ENCODE measurements around the gene MTMR8.
"Not testable (repeated sequence)": the region's sequence is repeated elsewhere in the genome, so short reads cannot be mapped to it uniquely, and the experiment has no call there.

MTMR8 gene

DNA sequence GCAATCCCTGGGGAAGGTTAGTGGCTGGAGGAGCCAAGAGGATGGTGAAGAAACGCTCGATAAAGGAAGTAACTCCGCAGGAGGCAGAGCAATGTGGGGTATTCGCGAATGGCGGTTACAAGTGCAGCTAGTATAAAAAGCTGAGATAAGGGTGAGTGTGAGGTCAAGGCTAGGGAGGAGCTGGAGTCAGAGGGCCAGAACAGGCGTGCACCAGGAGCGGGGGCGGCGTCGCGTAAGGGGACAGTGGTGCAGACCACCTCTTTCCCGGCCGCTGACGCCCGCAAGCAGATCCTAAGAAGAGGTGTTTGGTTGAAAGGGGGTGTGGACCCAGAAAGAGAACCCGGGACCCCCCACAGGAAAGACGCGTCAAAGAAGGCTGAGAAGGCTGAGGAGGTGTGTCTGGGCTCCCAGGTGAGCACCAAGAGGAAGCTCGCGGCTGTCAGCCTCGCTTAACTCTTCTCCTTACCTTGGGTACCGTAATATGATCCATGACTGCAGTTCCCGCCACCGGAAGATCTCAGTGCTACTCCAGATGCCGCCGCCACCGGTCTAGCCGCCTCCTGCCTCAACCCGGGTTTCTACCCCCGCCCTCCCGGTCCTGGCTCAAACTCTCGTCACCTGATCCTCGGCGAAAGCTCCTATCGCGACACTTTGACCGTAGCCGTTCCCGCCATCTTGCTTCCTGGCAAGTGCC, at the start of gene MTMR8:
MTMR8 (minus strand) TSS at position 579 of the 694 bp plus-strand sequence; CDS start at position 490, 89 bp downstream.
- no peaks in the 10 kb centered on the region for H3K36me3 ChIP-seq (ENCODE audit: control insufficient read depth, insufficient read depth, low read length, severe bottlenecking)
- H3K4me3 ChIP-seq (ENCODE audit: low read length): peak within 1 kb of the TSS; percentile 75
- H3K27me3 ChIP-seq (replicated peaks; ENCODE audit: control insufficient read depth, insufficient read depth, low read length): no peaks in the 10 kb centered on the region
- no peak for DNase-seq (ENCODE audit: low read depth)
- H3K4me1 ChIP-seq (ENCODE audit: control insufficient read depth, insufficient read depth, low read length): no peaks in the 10 kb centered on the region
- H3K9me3 ChIP-seq (ENCODE audit: control insufficient read depth, low read length): peaks cover 10% of the 10 kb centered on the region
- peak within 1 kb of the TSS; percentile 43 for H3K9ac ChIP-seq (ENCODE audit: low read length)

DNA sequence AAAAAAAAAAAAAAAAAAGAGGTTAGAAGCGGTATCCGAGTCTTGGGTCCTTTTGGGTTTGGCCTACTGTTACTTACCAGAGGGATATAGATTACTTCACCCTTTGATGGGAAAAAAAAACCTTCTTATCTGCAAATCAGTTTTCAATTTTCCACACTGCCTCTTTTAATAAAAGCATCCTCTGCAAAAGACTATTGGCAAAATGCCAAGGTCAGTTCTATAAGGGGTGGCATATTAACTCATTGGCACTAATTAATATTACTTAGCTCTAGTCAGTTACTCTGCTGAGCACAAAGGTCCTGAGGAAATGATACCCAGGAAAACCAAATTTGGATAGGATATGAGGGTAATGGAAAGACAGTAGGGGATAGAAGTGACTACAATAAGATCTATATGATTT, 44.3 kb upstream of the MTMR8 start:
- Histone ChIP-seq H3K36me3 (ENCODE audit: control insufficient read depth, insufficient read depth, low read length, severe bottlenecking) (no peaks in the 10 kb centered on the region), H3K4me3 (ENCODE audit: low read length) (no peak overlapping the region), H3K4me1 (ENCODE audit: control insufficient read depth, insufficient read depth, low read length) (no peaks in the 10 kb centered on the region), H3K27me3 (replicated peaks; ENCODE audit: control insufficient read depth, insufficient read depth, low read length) (no peaks in the 10 kb centered on the region), H3K9ac (ENCODE audit: low read length) (no peak overlapping the region), H3K9me3 (ENCODE audit: control insufficient read depth, low read length) (peaks cover 24% of the 10 kb centered on the region)
- DNase-seq (ENCODE audit: low read depth): no peak

DNA sequence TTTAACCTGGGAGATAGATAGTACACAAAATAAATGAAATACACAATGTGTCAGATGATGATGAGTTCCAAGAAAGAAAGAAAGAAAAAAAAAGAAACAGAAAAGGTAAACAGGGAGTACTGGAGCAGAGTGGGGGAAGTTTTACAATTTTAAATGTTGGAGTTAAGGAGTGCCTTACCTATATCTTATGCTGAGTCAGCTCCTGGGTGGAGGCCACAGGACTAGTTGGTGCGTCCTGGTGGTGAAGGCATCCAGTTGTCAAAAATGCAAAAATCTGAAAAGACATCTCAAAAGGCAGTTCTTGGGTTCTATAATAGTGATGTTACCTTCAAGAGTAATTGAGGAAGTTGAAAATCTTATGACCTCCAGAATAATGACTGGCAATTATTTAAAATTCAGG, 42.4 kb upstream of the MTMR8 start:
- Histone ChIP-seq H3K27me3 (replicated peaks; ENCODE audit: control insufficient read depth, insufficient read depth, low read length) (peaks cover 2% of the 10 kb centered on the region), H3K9me3 (ENCODE audit: control insufficient read depth, low read length) (peaks cover 9% of the 10 kb centered on the region), H3K4me1 (ENCODE audit: control insufficient read depth, insufficient read depth, low read length) (no peaks in the 10 kb centered on the region), H3K36me3 (ENCODE audit: control insufficient read depth, insufficient read depth, low read length, severe bottlenecking) (no peaks in the 10 kb centered on the region), H3K9ac (ENCODE audit: low read length) (no peak overlapping the region), H3K4me3 (ENCODE audit: low read length) (no peak overlapping the region)
- no peak for DNase-seq (ENCODE audit: low read depth)

- Histone ChIP-seq H3K36me3 (ENCODE audit: control insufficient read depth, insufficient read depth, low read length, severe bottlenecking) (no peaks in the 10 kb centered on the region), H3K4me3 (ENCODE audit: low read length) (no peak overlapping the region)
- DNase-seq (ENCODE audit: low read depth): no peak
Observed at GRCh38 chrX:64437218-64437617, 42.0 kb upstream of the MTMR8 start.

DNA sequence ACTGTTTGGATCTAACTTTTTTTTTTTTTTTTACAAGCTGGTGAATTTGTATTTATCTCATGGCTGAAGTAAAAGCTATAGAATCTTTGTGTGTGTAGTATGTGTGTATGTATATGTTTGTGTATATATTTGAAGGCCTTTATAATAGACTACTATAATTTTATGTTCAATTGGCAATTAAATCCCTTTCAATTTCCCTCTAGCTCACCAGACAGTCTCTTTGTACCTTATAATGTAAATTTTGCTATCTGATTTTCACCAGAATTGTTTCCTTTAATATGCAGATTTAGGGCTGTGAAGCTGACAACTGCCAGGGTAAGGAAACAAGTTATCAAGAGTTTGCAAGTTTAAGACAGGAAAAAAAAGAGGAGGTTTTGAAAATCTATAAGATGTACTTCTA, 33.1 kb upstream of the MTMR8 start:
- H3K9me3 ChIP-seq (ENCODE audit: control insufficient read depth, low read length): peaks cover 8% of the 10 kb centered on the region
- no peak overlapping the region for H3K9ac ChIP-seq (ENCODE audit: low read length)
- no peaks in the 10 kb centered on the region for H3K27me3 ChIP-seq (replicated peaks; ENCODE audit: control insufficient read depth, insufficient read depth, low read length)
- DNase-seq (ENCODE audit: low read depth): no peak
- no peak overlapping the region for H3K4me3 ChIP-seq (ENCODE audit: low read length)
- no peaks in the 10 kb centered on the region for H3K4me1 ChIP-seq (ENCODE audit: control insufficient read depth, insufficient read depth, low read length)
- H3K36me3 ChIP-seq (ENCODE audit: control insufficient read depth, insufficient read depth, low read length, severe bottlenecking): no peaks in the 10 kb centered on the region

More at GRCh38 chrX:64437218-64437617, 42.0 kb upstream of the MTMR8 start:
- peaks cover 2% of the 10 kb centered on the region for H3K27me3 ChIP-seq (replicated peaks; ENCODE audit: control insufficient read depth, insufficient read depth, low read length)
- no peak overlapping the region for H3K9ac ChIP-seq (ENCODE audit: low read length)
- H3K9me3 ChIP-seq (ENCODE audit: control insufficient read depth, low read length): peaks cover 7% of the 10 kb centered on the region
- H3K4me1 ChIP-seq (ENCODE audit: control insufficient read depth, insufficient read depth, low read length): no peaks in the 10 kb centered on the region

GRCh38 chrX:64427787-64428186, 32.5 kb upstream of the MTMR8 start:
- DNase-seq (ENCODE audit: low read depth): no peak

GRCh38 chrX:64427281-64427680, 32.0 kb upstream of the MTMR8 start:
- no peak for DNase-seq (ENCODE audit: low read depth)
- H3K27me3 ChIP-seq (replicated peaks; ENCODE audit: control insufficient read depth, insufficient read depth, low read length): no peaks in the 10 kb centered on the region
- H3K9me3 ChIP-seq (ENCODE audit: control insufficient read depth, low read length): peaks cover 8% of the 10 kb centered on the region
- H3K4me3 ChIP-seq (ENCODE audit: low read length): no peak overlapping the region
- no peak overlapping the region for H3K9ac ChIP-seq (ENCODE audit: low read length)
- H3K4me1 ChIP-seq (ENCODE audit: control insufficient read depth, insufficient read depth, low read length): no peaks in the 10 kb centered on the region
- H3K36me3 ChIP-seq (ENCODE audit: control insufficient read depth, insufficient read depth, low read length, severe bottlenecking): no peaks in the 10 kb centered on the region

More at GRCh38 chrX:64427787-64428186, 32.5 kb upstream of the MTMR8 start:
- no peak overlapping the region for H3K9ac ChIP-seq (ENCODE audit: low read length)
- no peaks in the 10 kb centered on the region for H3K27me3 ChIP-seq (replicated peaks; ENCODE audit: control insufficient read depth, insufficient read depth, low read length)
- no peaks in the 10 kb centered on the region for H3K4me1 ChIP-seq (ENCODE audit: control insufficient read depth, insufficient read depth, low read length)
- peaks cover 8% of the 10 kb centered on the region for H3K9me3 ChIP-seq (ENCODE audit: control insufficient read depth, low read length)
- no peaks in the 10 kb centered on the region for H3K36me3 ChIP-seq (ENCODE audit: control insufficient read depth, insufficient read depth, low read length, severe bottlenecking)
- no peak overlapping the region for H3K4me3 ChIP-seq (ENCODE audit: low read length)

- H3K9me3 ChIP-seq (ENCODE audit: control insufficient read depth, low read length); DNase-seq (ENCODE audit: low read depth); H3K4me1 ChIP-seq (ENCODE audit: control insufficient read depth, insufficient read depth, low read length); H3K9ac ChIP-seq (ENCODE audit: low read length); H3K4me3 ChIP-seq (ENCODE audit: low read length); H3K27me3 ChIP-seq (replicated peaks; ENCODE audit: control insufficient read depth, insufficient read depth, low read length); H3K36me3 ChIP-seq (ENCODE audit: control insufficient read depth, insufficient read depth, low read length, severe bottlenecking): not testable (repeated sequence)
Observed at GRCh38 chrX:64409730-64410129, 14.5 kb upstream of the MTMR8 start.

GRCh38 chrX:64398088-64398487, 2.8 kb upstream of the MTMR8 start:
- no peak overlapping the region for H3K4me3 ChIP-seq (ENCODE audit: low read length)
- no peaks in the 10 kb centered on the region for H3K27me3 ChIP-seq (replicated peaks; ENCODE audit: control insufficient read depth, insufficient read depth, low read length)
- no peaks in the 10 kb centered on the region for H3K4me1 ChIP-seq (ENCODE audit: control insufficient read depth, insufficient read depth, low read length)
- DNase-seq (ENCODE audit: low read depth): no peak
- H3K9me3 ChIP-seq (ENCODE audit: control insufficient read depth, low read length): peaks cover 10% of the 10 kb centered on the region
- H3K36me3 ChIP-seq (ENCODE audit: control insufficient read depth, insufficient read depth, low read length, severe bottlenecking): no peaks in the 10 kb centered on the region
- H3K9ac ChIP-seq (ENCODE audit: low read length): no peak overlapping the region

DNA sequence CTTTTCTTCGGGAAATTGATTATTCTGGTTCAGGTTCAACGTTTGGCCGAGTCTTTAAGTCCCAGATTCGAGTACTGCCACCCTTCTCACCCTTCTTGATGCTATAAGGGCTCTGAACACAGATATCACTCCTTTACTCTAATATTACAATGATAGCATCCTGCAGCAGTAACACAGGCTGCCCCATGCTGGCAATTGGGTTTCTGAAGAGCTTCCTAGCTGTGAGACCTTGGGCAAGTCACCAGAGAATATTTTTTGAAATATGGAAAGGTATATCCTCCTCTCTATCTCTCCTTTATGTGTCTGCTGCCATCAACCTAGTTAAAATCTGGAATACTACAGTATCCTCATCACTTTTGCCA, 297 bp upstream of the MTMR8 start:
- Histone ChIP-seq H3K36me3 (ENCODE audit: control insufficient read depth, insufficient read depth, low read length, severe bottlenecking) (no peaks in the 10 kb centered on the region), H3K9ac (ENCODE audit: low read length) (peak overlapping the region; percentile 43), H3K9me3 (ENCODE audit: control insufficient read depth, low read length) (peaks cover 10% of the 10 kb centered on the region), H3K4me1 (ENCODE audit: control insufficient read depth, insufficient read depth, low read length) (no peaks in the 10 kb centered on the region), H3K4me3 (ENCODE audit: low read length) (peak overlapping the region; percentile 75), H3K27me3 (replicated peaks; ENCODE audit: control insufficient read depth, insufficient read depth, low read length) (no peaks in the 10 kb centered on the region)
- DNase-seq (ENCODE audit: low read depth): no peak

- peaks cover 10% of the 10 kb centered on the region for H3K9me3 ChIP-seq (ENCODE audit: control insufficient read depth, low read length)
- H3K36me3 ChIP-seq (ENCODE audit: control insufficient read depth, insufficient read depth, low read length, severe bottlenecking): no peaks in the 10 kb centered on the region
- H3K27me3 ChIP-seq (replicated peaks; ENCODE audit: control insufficient read depth, insufficient read depth, low read length): no peaks in the 10 kb centered on the region
- H3K4me3 ChIP-seq (ENCODE audit: low read length): peak overlapping the region; percentile 75
- no peaks in the 10 kb centered on the region for H3K4me1 ChIP-seq (ENCODE audit: control insufficient read depth, insufficient read depth, low read length)
- no peak for DNase-seq (ENCODE audit: low read depth)
- H3K9ac ChIP-seq (ENCODE audit: low read length): no peak overlapping the region
Observed at GRCh38 chrX:64394059-64394873, 986 bp downstream of the MTMR8 start.
